Measurements from ENCODE around the gene ASPG. TPM values are rescaled to one million over a fixed set of nuclear protein-coding genes. Genes with fewer than 3 reads are reported as not detected.

ASPG gene
- total RNA-seq, 1 donor = not detected

- DNase-seq (ENCODE audit: low read depth) = no peak
- no peak overlapping the region for H3K4me3 ChIP-seq (ENCODE audit: low read depth, low read length)
- TF ChIP-seq CTCF (IDR thresholded peaks at IDR 0.05; ENCODE audit: insufficient read depth, low read length) = no peak
These were observed 31.1 kb upstream of the ASPG start for GRCh38 chr14:104054222-104054905.

- H3K4me3 ChIP-seq (ENCODE audit: low read depth, low read length) = no peak overlapping the region
- DNase-seq (ENCODE audit: low read depth) = no peak
- TF ChIP-seq CTCF (IDR thresholded peaks at IDR 0.05; ENCODE audit: insufficient read depth, low read length) = no peak
These were observed 23.2 kb upstream of the ASPG start for GRCh38 chr14:104062281-104062680.

GRCh38 chr14:104064003-104064402, 21.5 kb upstream of the ASPG start:
- no peak overlapping the region for H3K4me3 ChIP-seq (ENCODE audit: low read depth, low read length)
- no peak for TF ChIP-seq CTCF (IDR thresholded peaks at IDR 0.05; ENCODE audit: insufficient read depth, low read length)
- no peak for DNase-seq (ENCODE audit: low read depth)

- TF ChIP-seq CTCF (IDR thresholded peaks at IDR 0.05; ENCODE audit: insufficient read depth, low read length) = no peak
These were observed 19.2 kb upstream of the ASPG start for GRCh38 chr14:104066279-104066678.

GRCh38 chr14:104066719-104067295, 18.7 kb upstream of the ASPG start:
- TF ChIP-seq CTCF (IDR thresholded peaks at IDR 0.05; ENCODE audit: insufficient read depth, low read length) = no peak
- no peak for DNase-seq (ENCODE audit: low read depth)
- no peak overlapping the region for H3K4me3 ChIP-seq (ENCODE audit: low read depth, low read length)

More at GRCh38 chr14:104066279-104066678, 19.2 kb upstream of the ASPG start:
- no peak for DNase-seq (ENCODE audit: low read depth)
- no peak overlapping the region for H3K4me3 ChIP-seq (ENCODE audit: low read depth, low read length)

GRCh38 chr14:104069541-104069940, 16.0 kb upstream of the ASPG start:
- TF ChIP-seq CTCF (IDR thresholded peaks at IDR 0.05; ENCODE audit: insufficient read depth, low read length) = no peak
- DNase-seq (ENCODE audit: low read depth) = no peak
- H3K4me3 ChIP-seq (ENCODE audit: low read depth, low read length) = no peak overlapping the region
